OCI-LY7 (cell line): ENCODE results near the gene ARFIP2.

Experiments
- CTCF ChIP-seq: fragments of 200-600 bp; sonication (generic); conservative IDR thresholded peaks from 2 replicates; pipeline ENCODE4 v1.5.1; 2014; ENCODE audit warnings: mild to moderate bottlenecking, antibody characterized with exemption, low read length, moderate library complexity, mixed read lengths
- EZH2phosphoT487 ChIP-seq: fragments of 200-600 bp; sonication (generic); IDR thresholded peaks from 2 replicates; pipeline ENCODE4 v1.6.1; 2018; ENCODE audit warnings: low read depth, borderline replicate concordance, mild to moderate bottlenecking, mixed run types, antibody characterized with exemption, low read length, moderate library complexity, mixed read lengths

GRCh38 chr11:6481924-6482275 is 769 bp upstream of the ARFIP2 start:
- TF ChIP-seq CTCF (no peak), EZH2phosphoT487 (no peak)
